Measurements from ENCODE around the gene DCTD.

GRCh38 chr4:182905038-182905437 lies 12.1 kb downstream of the DCTD start:
- TF ChIP-seq EZH2 (IDR thresholded peaks at IDR 0.05; ENCODE audit: borderline replicate concordance) (no peak), CTCF (IDR thresholded peaks at IDR 0.05; ENCODE audit: poor library complexity) (no peak)
